WTC11 (cell line): Measurements from ENCODE around the gene ETV1. TPM values are rescaled to one million over a fixed set of nuclear protein-coding genes. Genes with fewer than 3 reads are reported as not detected.

Experiments used
- ATAC-seq: fragments of 200-7000 bp; cut with Tn5 transposase; 2 replicates; pipeline ENCODE4 v1.10.0; 2021; ENCODE audit warnings: mild to moderate bottlenecking, moderate library complexity
- CTCF ChIA-PET: fragments of 300-600 bp; sonication (Branson Sonifier 250); formaldehyde crosslinking; loops from one replicate; lab custom pipeline; 2021; ENCODE audit warnings: antibody characterized with exemption; lab: Charles Lee
- POLR2A ChIA-PET: fragments of 350-600 bp; sonication (Branson Sonifier 250); formaldehyde crosslinking; loops from one replicate; lab custom pipeline; 2021; ENCODE audit warnings: antibody characterized with exemption; lab: Charles Lee
- DNase-seq: peaks from one replicate; pipeline ENCODE4 v3.0.0; 2021; ENCODE audit warnings: low spot score
- H3K27ac Mint-ChIP-seq: 2 replicates; pipeline ENCODE4 v1.8.0; 2021; ENCODE audit warnings: mixed read lengths
- H3K27me3 Mint-ChIP-seq: 2 replicates; pipeline ENCODE4 v1.8.0; 2021; ENCODE audit warnings: low read depth, mild to moderate bottlenecking, moderate library complexity, mixed read lengths
- H3K36me3 Mint-ChIP-seq: 2 replicates; pipeline ENCODE4 v1.8.0; 2021; ENCODE audit warnings: mixed read lengths
- H3K4me1 Mint-ChIP-seq: 2 replicates; pipeline ENCODE4 v1.8.0; 2022; ENCODE audit warnings: mixed read lengths
- H3K4me3 Mint-ChIP-seq: 2 replicates; pipeline ENCODE4 v1.8.0; 2021; ENCODE audit warnings: mild to moderate bottlenecking, moderate library complexity, mixed read lengths
- H3K9me3 Mint-ChIP-seq: 2 replicates; pipeline ENCODE4 v1.8.0; 2021; ENCODE audit warnings: mixed read lengths
- AR ChIP-seq: fragments of 250-450 bp; sonication (Bioruptor Pico); IDR thresholded peaks from 2 replicates; pipeline ENCODE4 v1.9.0; 2021; ENCODE audit warnings: mild to moderate bottlenecking
- E2F1 ChIP-seq: sonication (generic); formaldehyde crosslinking; IDR thresholded peaks from 2 replicates; pipeline ENCODE4 v1.8.0; 2022; ENCODE audit warnings: mild to moderate bottlenecking, missing genetic modification reagents
- EMX1 ChIP-seq: fragments of 250-450 bp; sonication (Bioruptor Pico); IDR thresholded peaks from 2 replicates; pipeline ENCODE4 v1.8.0; 2021; ENCODE audit warnings: mild to moderate bottlenecking
- NFATC4 ChIP-seq: fragments of 250-450 bp; sonication (Bioruptor Pico); IDR thresholded peaks from 2 replicates; pipeline ENCODE4 v1.9.0; 2021; ENCODE audit warnings: mild to moderate bottlenecking
- STAT6 ChIP-seq: sonication (generic); formaldehyde crosslinking; conservative IDR thresholded peaks from 2 replicates; pipeline ENCODE4 v1.8.1; 2023; ENCODE audit warnings: mild to moderate bottlenecking, low read depth, missing genetic modification reagents, moderate library complexity
- ZNF138 ChIP-seq: sonication (generic); formaldehyde crosslinking; conservative IDR thresholded peaks from 2 replicates; pipeline ENCODE4 v1.8.1; 2022; ENCODE audit warnings: mild to moderate bottlenecking, moderate library complexity, missing genetic modification reagents
- ZNF232 ChIP-seq: sonication (generic); formaldehyde crosslinking; IDR thresholded peaks from 2 replicates; pipeline ENCODE4 v1.8.0; 2022; ENCODE audit warnings: mild to moderate bottlenecking, missing genetic modification reagents
- total RNA-seq: library from RNA; stranded (reverse); gene quantifications from 3 replicates; pipeline ENCODE4 v1.2.3, GENCODE V29; 2021
- TF ChIP-seq, protein P1 (sequence below): sonication (generic); formaldehyde crosslinking; IDR thresholded peaks from 2 replicates; pipeline ENCODE4 v1.8.1; 2022; ENCODE audit warnings: mild to moderate bottlenecking, moderate library complexity, missing genetic modification reagents
- TF ChIP-seq, protein P2 (sequence below): sonication (generic); formaldehyde crosslinking; IDR thresholded peaks from 2 replicates; pipeline ENCODE4 v1.8.1; 2023; ENCODE audit warnings: mild to moderate bottlenecking, missing genetic modification reagents, moderate library complexity
- TF ChIP-seq, protein P3 (sequence below): sonication (generic); formaldehyde crosslinking; IDR thresholded peaks from 2 replicates; pipeline ENCODE4 v1.8.1; 2022; ENCODE audit warnings: mild to moderate bottlenecking, missing genetic modification reagents, moderate library complexity, borderline replicate concordance

Gene ETV1
- total RNA-seq, 1 experiment from 2014 or later: 76.6 TPM

DNA sequence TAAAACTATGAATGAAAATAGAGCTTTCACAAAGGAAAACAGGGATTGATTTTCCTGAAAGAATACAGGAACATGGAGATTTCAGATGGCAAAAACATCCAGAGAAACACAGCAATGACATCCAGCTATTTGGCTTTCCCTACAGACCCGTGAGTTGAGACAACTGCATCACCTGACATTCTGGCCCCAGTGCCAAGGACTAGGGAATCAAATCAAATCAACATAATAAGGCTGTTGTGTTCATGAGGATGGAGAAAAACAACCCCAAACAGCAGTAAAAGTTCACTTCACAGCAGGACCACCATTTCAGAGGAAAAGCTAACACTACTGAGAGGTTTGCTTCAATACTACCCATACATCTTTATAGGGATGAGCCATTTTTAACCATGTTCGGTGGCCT lies 25.5 kb downstream of the ETV1 start:
- CTCF ChIA-PET: interaction anchor here (1.2 to 1.6 kb wide), 2 partner anchors 25 to 221 kb away, joined by 4 read pairs; partner anchors contain the start of gene ETV1
- no peaks in the 10 kb centered on the region for H3K36me3 Mint-ChIP-seq
- H3K4me1 Mint-ChIP-seq: peaks cover 18% of the 10 kb centered on the region

DNA sequence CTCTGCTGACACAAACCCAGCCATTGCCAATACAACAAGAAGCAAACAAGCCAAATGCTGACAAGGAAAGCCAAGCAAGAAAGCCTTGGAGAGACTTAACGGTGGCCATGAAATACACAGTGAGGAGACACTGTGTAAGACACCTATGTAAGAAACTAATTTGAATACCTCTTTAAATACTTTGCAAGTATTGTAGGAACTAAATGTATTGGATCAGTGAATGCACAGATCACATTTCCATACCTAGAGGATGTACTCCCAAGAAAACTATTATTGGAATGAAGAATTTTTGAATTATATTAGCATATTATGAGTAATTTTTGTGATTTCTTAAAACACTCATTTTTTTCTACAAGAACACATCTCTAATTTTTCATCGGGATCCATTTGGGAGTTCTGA lies 34.0 kb downstream of the ETV1 start:
- ChIA-PET POLR2A (no interaction called here), CTCF (no interaction called here)
- H3K9me3 Mint-ChIP-seq: no peaks in the 10 kb centered on the region
- no peak overlapping the region for H3K27ac Mint-ChIP-seq
- no peak for ATAC-seq
- H3K27me3 Mint-ChIP-seq: no peaks in the 10 kb centered on the region
- no peak for DNase-seq
- peaks cover 43% of the 10 kb centered on the region for H3K4me1 Mint-ChIP-seq
- peaks cover 7% of the 10 kb centered on the region; the same call in 1 of the 2 replicates for H3K36me3 Mint-ChIP-seq
- TF ChIP-seq STAT6: no peak
- no peak for TF ChIP-seq ZNF138
- no peak for TF ChIP-seq EMX1 (CRISPR knock-in tag)
- TF ChIP-seq, protein P1, sequence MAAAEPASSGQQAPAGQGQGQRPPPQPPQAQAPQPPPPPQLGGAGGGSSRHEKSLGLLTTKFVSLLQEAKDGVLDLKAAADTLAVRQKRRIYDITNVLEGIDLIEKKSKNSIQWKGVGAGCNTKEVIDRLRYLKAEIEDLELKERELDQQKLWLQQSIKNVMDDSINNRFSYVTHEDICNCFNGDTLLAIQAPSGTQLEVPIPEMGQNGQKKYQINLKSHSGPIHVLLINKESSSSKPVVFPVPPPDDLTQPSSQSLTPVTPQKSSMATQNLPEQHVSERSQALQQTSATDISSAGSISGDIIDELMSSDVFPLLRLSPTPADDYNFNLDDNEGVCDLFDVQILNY: no peak
- TF ChIP-seq AR (CRISPR knock-in tag): no peak
- no peak for TF ChIP-seq ZNF232 (CRISPR knock-in tag)
- no peak for TF ChIP-seq NFATC4 (CRISPR knock-in tag)
- TF ChIP-seq E2F1 (CRISPR knock-in tag): no peak
- H3K4me3 Mint-ChIP-seq: no peak overlapping the region

More for the DNA sequence above, 25.5 kb downstream of the ETV1 start:
- no peaks in the 10 kb centered on the region for H3K27me3 Mint-ChIP-seq
- TF ChIP-seq AR (CRISPR knock-in tag): no peak
- TF ChIP-seq, protein P2, sequence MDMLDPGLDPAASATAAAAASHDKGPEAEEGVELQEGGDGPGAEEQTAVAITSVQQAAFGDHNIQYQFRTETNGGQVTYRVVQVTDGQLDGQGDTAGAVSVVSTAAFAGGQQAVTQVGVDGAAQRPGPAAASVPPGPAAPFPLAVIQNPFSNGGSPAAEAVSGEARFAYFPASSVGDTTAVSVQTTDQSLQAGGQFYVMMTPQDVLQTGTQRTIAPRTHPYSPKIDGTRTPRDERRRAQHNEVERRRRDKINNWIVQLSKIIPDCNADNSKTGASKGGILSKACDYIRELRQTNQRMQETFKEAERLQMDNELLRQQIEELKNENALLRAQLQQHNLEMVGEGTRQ: peak; percentile 40; the same call in 1 of the 2 replicates
- TF ChIP-seq, protein P3, sequence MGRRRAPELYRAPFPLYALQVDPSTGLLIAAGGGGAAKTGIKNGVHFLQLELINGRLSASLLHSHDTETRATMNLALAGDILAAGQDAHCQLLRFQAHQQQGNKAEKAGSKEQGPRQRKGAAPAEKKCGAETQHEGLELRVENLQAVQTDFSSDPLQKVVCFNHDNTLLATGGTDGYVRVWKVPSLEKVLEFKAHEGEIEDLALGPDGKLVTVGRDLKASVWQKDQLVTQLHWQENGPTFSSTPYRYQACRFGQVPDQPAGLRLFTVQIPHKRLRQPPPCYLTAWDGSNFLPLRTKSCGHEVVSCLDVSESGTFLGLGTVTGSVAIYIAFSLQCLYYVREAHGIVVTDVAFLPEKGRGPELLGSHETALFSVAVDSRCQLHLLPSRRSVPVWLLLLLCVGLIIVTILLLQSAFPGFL (CRISPR knock-in tag): no peak
- H3K27ac Mint-ChIP-seq: 0 out of 2 replicates have a peak overlapping the region, but pooled peaks have one; percentile 44
- DNase-seq (no peak), ATAC-seq (peak; percentile 81)
- 0 out of 2 replicates have a peak overlapping the region, but pooled peaks have one; percentile 20 for H3K4me3 Mint-ChIP-seq
- H3K9me3 Mint-ChIP-seq: no peaks in the 10 kb centered on the region
- POLR2A ChIA-PET: no interaction called here
